HG03175 (cell line): ENCODE measurements around the gene SPATA31E1.
"Not testable (repeated sequence)": the region's sequence is repeated elsewhere in the genome, so short reads cannot be mapped to it uniquely, and the experiment has no call there.

ENCODE experiments used
- ATAC-seq: cut with Tn5 transposase; IDR thresholded peaks from one replicate; pipeline ENCODE4 v1.9.1; 2021; ENCODE audit warnings: mild to moderate bottlenecking, moderate library complexity; ENCODE audit not compliant: unreplicated experiment

Gene SPATA31E1

GRCh38 chr9:87919013-87919412 is 36.3 kb downstream of the SPATA31E1 start:
- not testable (repeated sequence) for ATAC-seq

- ATAC-seq, result not testable (repeated sequence)
Observed at GRCh38 chr9:87921561-87921960, 38.9 kb downstream of the SPATA31E1 start.

DNA sequence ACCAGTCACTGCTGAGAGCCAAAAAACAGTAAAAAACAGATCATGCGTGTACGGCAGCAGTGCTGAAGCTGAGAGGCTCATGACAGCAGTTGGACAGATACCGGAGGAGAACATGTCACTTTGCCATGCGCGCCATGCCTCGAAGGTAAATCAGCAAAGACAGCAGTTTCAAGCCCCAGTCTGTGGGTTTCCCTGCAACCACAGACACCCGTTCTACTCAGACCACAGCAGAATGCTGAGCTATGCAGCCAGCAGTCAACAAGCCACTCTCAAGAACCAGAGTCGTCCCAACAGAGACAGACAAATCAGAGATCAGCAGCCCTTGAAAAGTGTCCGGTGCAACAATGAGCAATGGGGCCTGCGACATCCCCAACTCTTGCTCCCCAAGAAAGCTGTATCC is 40.3 kb downstream of the SPATA31E1 start:
- not testable (repeated sequence) for ATAC-seq

DNA sequence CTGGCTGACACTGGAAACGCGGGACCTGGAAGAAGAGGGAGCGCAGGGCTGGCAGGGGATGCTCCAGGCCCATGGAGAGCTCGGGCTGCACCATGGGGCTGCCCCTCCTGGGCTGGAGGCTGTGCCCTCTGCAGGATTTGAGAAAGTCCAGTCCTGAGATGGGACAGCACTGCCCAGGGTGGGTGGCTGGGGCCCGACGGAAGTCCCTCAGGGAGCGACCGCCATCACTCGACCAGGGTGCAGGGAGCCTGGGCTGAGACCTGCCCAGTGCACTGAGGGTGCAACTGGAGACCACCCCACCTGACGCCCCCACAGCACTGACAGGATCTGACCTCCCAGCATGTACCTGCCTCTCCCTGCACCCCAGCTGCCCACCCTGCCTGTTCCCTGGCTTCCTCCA is 42.2 kb downstream of the SPATA31E1 start:
- ATAC-seq, result not testable (repeated sequence)

DNA sequence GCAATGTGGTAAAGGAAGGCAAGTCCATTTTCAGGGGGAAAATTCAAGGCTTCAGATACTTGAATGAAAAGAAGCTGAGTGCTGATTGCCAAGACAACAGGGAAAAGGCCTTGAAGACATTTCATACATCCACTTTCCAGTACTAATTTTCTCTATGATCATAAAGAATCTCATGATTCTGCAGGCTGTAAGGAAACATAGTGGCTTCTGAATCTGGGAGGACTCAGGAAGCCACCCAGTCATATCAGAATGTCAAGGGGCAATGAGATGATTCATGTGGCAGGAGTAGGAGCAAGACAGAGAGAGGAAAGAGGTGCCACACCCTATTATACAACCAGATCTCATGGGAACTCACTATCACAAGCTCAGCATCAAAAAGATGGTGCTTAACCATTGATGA is 46.5 kb downstream of the SPATA31E1 start:
- not testable (repeated sequence) for ATAC-seq

DNA sequence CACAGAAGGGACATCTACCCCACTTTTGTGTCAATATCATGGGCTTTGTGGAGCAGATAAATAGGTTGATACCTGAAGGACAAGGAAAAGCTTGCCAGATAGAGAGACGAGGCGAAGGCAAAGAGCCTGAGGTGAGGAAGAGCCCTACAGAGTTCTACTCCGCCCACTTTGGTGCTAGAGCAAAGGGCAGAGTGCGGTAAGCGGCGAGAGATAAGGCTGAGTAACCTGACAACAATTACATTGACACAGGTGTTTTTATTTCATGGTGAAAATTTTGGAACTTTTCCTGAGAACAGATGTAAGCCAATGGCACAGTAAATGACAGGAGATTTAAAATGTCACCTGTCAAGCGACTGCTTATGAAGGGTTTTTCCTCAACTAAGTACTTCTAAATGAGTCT is 51.8 kb downstream of the SPATA31E1 start:
- ATAC-seq, result not testable (repeated sequence)

DNA sequence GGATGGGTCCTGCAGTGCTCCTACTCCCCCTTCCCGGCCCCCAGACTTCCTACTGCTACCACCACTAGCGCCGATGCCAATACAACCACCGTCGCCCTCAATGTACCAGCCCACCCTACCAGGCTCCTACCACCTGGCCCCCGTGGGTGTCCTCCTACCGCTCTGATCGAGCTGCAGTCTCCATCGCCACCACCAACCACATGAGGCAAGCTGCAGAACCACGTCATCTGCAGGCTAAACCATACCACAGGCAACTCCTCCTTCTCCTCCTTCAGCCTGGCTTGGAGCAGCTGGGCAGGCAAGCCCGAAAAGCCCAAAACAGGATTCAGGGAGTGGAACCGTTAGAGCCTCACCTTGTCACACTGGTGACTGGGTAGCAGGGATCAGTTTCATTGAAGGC is 54.7 kb downstream of the SPATA31E1 start:
- ATAC-seq, result not testable (repeated sequence)

DNA sequence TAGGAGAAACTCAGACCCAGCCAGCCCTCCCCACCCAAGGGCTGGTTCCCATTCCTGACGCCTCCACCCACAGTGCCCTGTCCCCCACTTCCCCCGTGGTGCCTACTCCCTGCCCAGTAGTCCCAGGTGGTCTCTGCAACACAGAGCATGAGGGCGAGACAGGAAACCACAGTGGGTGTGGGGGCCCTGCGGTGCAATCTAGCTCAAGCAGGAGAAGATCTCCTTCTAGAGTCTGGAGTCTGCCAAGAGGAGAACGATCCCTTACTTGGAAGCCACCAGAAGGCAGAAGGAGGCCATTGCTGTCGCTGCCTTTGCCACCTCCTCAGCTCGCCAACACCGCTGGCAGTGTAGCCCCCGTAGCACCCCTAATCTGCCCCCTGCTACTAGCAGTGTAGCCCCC is 55.2 kb downstream of the SPATA31E1 start:
- not testable (repeated sequence) for ATAC-seq

DNA sequence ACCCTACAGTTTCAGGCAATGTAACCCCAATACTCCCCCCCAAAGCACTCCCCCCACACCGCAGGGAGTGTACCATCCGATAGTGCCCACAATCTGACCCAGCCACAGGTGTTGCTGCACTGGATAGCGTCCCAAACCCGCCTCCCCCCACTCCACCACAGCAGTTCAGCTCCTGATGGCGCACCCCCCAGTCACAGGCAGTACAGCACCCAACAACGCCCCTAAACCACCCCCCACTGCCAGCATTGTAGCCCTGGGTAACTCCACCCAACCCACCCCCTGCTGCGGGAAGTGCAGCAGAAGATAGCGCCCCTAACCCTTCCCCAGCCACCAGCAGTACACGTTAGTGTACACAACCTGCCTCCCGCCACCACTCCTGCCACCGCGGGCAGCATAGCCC is 55.7 kb downstream of the SPATA31E1 start:
- not testable (repeated sequence) for ATAC-seq
